ENCODE results near the gene ST3GAL5. TPM values are rescaled to one million over a fixed set of nuclear protein-coding genes. Genes with fewer than 3 reads are reported as not detected.

Gene ST3GAL5
- total and polyA plus RNA-seq, 4 donors = 83.2 to 120 (median 108) TPM

DNA sequence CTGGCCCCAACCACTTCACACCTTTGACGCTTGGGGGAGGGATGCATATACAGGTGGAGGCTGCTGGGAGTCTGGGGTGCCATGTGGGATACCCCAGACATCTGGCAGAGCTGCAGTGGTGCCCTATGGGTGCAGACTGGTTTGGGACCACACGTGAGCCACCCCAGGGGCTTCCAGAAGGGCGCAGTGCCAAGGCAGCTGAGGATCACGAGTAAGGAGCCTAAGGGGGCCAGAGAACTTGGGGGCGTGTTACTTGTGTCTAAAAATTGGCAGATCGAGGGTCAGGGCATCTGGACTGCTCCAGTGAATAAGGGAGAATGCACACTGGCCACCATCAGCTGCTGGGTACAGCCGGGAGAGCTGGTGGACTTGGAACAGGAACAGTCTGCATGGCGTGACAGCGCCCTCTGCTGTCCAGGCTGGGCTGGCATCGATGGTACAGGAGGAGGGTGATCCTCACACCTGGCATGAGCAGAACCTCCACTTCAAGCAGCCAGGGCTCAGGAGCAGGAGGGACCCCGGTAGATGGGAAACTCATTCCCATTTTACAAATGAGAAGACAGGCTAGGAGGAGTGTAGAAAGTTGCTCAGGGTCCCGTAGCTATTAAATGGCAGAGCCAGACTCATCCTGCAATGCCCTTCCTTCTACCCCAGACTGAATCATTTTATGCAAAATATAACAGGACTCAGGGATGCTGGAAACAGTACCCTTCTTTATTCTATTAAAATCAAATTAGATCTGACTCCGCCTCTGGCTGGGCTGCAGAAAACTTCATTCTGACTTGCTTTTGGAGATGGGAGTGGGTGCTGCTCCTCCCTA lies 74.6 kb downstream of the ST3GAL5 start:
- H3K4me3 ChIP-seq (ENCODE audit: low read depth, low read length) = no peak overlapping the region
- H3K27me3 ChIP-seq (ENCODE audit: control insufficient read depth, insufficient read depth, low read length) = no peaks in the 10 kb centered on the region
- H3K27ac ChIP-seq (ENCODE audit: low read depth, low read length) = no peak overlapping the region
- H3K4me1 ChIP-seq (ENCODE audit: control insufficient read depth, insufficient read depth, low read length) = peaks cover 35% of the 10 kb centered on the region
- H3K9me3 ChIP-seq (ENCODE audit: control insufficient read depth, insufficient read depth, low read length) = no peaks in the 10 kb centered on the region
- 26% methylated on average over 10 of the region's 13 CpGs for WGBS (ENCODE audit: insufficient coverage)
- no peaks in the 10 kb centered on the region for H3K36me3 ChIP-seq (ENCODE audit: control insufficient read depth, insufficient read depth, low read length)
- peak in 5 of 6 donors; percentile 78 to 96 (median 85) for DNase-seq (ENCODE audit: low read depth in 4 of 6, low spot score in 6 of 6)

DNA sequence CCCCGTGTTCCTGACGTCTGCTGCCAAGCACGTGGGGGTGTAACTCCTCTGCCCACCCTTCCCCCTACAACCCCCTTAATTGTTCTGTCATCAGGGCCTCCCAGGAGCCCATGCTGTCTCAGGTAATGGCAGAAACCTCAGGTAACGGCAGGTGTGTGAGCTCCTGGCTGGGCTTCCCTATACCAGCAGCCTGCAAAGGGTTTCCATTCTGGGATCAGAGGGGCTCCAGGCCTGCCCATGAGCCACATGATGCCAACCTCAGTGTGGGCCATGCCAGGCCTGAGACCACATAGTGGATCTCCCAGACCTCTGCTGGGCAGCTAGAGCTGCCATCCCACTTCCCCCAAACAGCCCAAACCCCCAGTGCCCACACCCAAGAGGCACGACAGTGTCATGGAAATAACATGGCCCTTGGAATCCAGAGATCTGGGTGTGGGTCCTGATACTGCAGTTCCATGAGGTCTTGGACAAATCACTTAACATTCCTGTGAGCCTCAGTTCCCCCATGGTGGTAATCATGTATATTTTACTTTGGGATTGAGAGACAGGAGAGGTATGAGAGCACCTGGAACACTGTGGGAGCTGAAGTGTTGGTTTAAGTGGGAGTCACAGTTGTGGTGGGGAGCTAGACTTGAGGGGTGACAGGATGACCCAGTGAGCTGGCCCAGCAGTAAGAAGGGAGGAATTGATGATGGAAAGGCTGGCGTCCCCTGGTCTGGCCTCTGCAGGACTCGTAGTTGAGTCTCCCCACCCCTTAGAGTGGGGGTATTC lies 75.4 kb downstream of the ST3GAL5 start:
- Histone ChIP-seq H3K36me3 (ENCODE audit: control insufficient read depth, insufficient read depth, low read length) (no peaks in the 10 kb centered on the region), H3K4me1 (ENCODE audit: control insufficient read depth, insufficient read depth, low read length) (peaks cover 35% of the 10 kb centered on the region), H3K27me3 (ENCODE audit: control insufficient read depth, insufficient read depth, low read length) (no peaks in the 10 kb centered on the region), H3K27ac (ENCODE audit: low read depth, low read length) (no peak overlapping the region), H3K4me3 (ENCODE audit: low read depth, low read length) (no peak overlapping the region), H3K9me3 (ENCODE audit: control insufficient read depth, insufficient read depth, low read length) (no peaks in the 10 kb centered on the region)
- 77% methylated on average over 3 of the region's 7 CpGs for whole genome bisulfite sequencing (ENCODE audit: insufficient coverage)
- no peak for DNase-seq (ENCODE audit: low read depth in 4 of 6, low spot score in 6 of 6)

DNA sequence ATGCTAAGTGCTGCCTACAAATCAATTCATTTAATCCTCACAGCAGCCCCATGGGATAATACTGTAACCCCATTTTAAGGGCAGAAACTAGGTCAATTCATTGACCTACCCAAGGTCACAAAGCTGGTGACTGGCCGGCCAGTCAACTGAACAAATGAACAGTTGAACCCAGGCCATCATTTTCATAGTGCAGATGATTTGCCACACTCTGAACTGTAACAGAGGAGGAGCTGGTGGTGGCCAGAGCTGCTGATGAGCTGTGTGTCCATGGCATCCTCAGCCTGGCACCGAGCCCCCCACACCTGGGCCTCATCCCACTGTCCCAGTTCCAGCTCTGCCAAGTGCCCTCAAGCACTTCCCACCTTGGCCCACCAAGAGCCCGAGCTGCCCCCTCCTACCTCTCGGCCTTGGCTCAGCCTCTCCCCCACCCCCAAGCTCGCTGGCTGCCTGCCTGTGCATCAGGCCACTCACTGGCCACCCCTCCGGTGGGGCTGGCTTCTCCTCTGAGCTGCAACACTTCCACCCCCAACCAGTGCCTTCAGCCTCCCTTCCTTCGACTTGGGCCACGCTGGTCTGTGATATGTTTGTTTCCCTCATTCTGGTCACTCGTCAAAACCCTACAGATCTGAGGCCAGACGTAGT lies 76.6 kb downstream of the ST3GAL5 start:
- H3K27ac ChIP-seq (ENCODE audit: low read depth, low read length) = no peak overlapping the region
- no peaks in the 10 kb centered on the region for H3K36me3 ChIP-seq (ENCODE audit: control insufficient read depth, insufficient read depth, low read length)
- H3K27me3 ChIP-seq (ENCODE audit: control insufficient read depth, insufficient read depth, low read length) = no peaks in the 10 kb centered on the region
- DNase-seq (ENCODE audit: low read depth in 4 of 6, low spot score in 6 of 6) = no peak
- 61% methylated on average over 6 of the region's 10 CpGs for WGBS (ENCODE audit: insufficient coverage)
- no peak overlapping the region for H3K4me3 ChIP-seq (ENCODE audit: low read depth, low read length)
- H3K4me1 ChIP-seq (ENCODE audit: control insufficient read depth, insufficient read depth, low read length) = peaks cover 35% of the 10 kb centered on the region
- H3K9me3 ChIP-seq (ENCODE audit: control insufficient read depth, insufficient read depth, low read length) = no peaks in the 10 kb centered on the region

DNA sequence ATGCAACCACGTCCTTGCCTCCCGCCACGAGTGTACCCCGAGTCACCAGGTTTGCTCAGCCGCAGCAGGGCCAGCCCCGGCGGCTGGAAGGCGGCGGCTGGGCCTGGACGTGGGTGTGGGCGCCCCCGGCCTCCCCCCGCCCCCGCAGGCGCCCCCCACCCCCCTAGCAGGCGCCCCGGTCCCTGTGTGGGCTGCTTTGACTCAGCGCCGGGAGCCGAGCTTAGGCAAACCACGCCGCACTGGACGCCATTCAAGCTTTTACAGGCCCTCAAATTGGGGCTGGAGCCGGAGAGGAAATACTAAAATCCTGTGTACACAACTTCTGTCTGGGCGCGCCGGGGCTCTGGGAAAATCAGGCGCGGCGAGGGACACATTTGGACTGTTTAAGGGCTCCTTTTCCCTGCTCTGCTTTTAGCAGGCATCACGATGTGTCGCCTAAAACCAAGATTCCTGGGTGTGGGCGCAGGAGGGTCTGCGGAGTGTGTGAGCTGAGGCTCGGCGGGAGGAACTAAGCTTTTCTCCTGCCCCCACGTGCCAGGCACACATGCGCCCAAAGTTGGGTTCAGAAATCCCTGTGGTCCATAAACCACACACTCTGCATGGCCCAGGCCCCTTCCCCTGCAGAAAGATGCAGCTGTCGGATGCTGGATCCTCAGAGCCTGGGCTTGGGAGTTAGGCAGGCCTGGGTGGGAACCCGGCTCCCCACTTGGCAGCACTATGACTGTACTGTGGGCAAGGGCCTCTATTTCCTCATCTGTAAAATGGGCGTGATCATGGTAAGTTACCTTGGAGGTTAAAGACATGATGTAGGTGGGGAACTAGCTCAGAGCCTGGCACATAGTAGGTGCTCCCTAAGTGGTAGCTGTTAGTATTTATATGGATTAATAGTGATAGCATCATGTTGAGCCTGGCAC lies 77.4 kb downstream of the ST3GAL5 start:
- no peaks in the 10 kb centered on the region for H3K36me3 ChIP-seq (ENCODE audit: control insufficient read depth, insufficient read depth, low read length)
- H3K27me3 ChIP-seq (ENCODE audit: control insufficient read depth, insufficient read depth, low read length) = no peaks in the 10 kb centered on the region
- no peak overlapping the region for H3K4me3 ChIP-seq (ENCODE audit: low read depth, low read length)
- no peak overlapping the region for H3K27ac ChIP-seq (ENCODE audit: low read depth, low read length)
- WGBS (ENCODE audit: insufficient coverage) = 53% methylated on average over 21 of the region's 41 CpGs
- H3K9me3 ChIP-seq (ENCODE audit: control insufficient read depth, insufficient read depth, low read length) = no peaks in the 10 kb centered on the region
- peaks cover 35% of the 10 kb centered on the region for H3K4me1 ChIP-seq (ENCODE audit: control insufficient read depth, insufficient read depth, low read length)
- peak in 1 of 6 donors; percentile 59 for DNase-seq (ENCODE audit: low read depth in 4 of 6, low spot score in 6 of 6)

DNA sequence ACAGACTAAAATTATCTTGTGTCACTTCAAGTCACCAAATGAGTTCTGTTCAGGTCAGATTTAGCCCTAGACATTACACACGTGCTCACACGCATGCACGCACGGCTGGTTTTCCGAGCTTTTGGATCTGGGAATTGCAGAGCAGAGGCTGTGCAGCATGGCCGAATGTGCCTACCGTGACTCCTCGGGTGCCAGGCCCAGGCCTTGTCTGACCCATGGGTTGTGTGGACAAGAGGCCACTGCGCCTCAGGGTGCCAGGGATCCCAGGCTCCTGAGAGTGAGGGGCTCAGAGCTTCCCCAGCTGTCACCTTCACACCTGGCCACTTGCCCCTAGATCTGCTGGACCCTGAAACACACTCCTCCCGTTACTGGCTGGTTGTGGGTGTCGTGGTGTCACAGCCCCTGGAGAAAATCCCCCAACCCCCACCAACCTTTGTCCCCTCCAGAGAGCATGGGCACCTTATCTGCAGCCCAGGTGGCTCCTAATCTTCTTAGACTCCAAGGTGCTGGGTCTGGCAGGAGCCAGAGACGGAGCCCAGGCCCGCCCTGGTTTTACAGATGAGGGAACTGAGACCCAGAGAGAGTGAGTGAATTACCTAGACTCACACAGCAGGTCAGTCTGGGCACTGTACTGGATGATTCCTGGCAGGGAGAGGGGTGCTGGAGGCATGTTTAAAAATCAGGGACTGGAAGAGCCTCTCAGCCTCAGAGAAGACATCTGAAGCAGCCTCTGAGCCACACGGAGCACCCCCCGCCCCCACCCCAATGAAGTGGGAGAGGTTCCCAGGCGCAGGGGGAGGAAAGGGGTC lies 78.2 kb downstream of the ST3GAL5 start:
- Histone ChIP-seq H3K27ac (ENCODE audit: low read depth, low read length) (no peak overlapping the region), H3K9me3 (ENCODE audit: control insufficient read depth, insufficient read depth, low read length) (no peaks in the 10 kb centered on the region), H3K4me1 (ENCODE audit: control insufficient read depth, insufficient read depth, low read length) (peaks cover 35% of the 10 kb centered on the region), H3K36me3 (ENCODE audit: control insufficient read depth, insufficient read depth, low read length) (no peaks in the 10 kb centered on the region), H3K27me3 (ENCODE audit: control insufficient read depth, insufficient read depth, low read length) (no peaks in the 10 kb centered on the region), H3K4me3 (ENCODE audit: low read depth, low read length) (no peak overlapping the region)
- WGBS (ENCODE audit: insufficient coverage) = 90% methylated on average over 15 of the region's 16 CpGs
- DNase-seq (ENCODE audit: low read depth in 4 of 6, low spot score in 6 of 6) = no peak

DNA sequence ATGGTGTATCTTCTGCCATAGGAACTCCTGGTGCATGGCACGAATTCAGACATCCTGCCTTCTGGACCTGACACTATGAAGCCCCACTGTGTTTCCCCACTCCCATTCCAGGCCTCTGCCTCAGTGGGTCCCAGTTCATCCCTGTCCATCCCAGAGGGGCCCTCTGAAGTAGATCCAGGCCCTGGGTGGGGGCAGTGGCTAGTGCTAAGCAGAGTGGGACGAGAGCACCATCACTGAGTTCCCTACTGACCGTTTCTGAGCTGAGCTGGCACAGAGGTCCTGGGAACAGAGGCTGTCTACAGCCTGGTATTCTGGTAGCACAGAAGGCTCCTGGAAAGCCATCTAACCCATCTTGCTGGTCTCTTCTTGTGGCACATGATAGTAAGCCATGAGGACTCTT lies 81.0 kb downstream of the ST3GAL5 start:
- Histone ChIP-seq H3K4me3 (ENCODE audit: low read depth, low read length) (no peak overlapping the region), H3K36me3 (ENCODE audit: control insufficient read depth, insufficient read depth, low read length) (no peaks in the 10 kb centered on the region), H3K4me1 (ENCODE audit: control insufficient read depth, insufficient read depth, low read length) (peaks cover 19% of the 10 kb centered on the region), H3K9me3 (ENCODE audit: control insufficient read depth, insufficient read depth, low read length) (no peaks in the 10 kb centered on the region), H3K27me3 (ENCODE audit: control insufficient read depth, insufficient read depth, low read length) (no peaks in the 10 kb centered on the region), H3K27ac (ENCODE audit: low read depth, low read length) (no peak overlapping the region)
- no peak for DNase-seq (ENCODE audit: low read depth in 4 of 6, low spot score in 6 of 6)
- 94% methylated on average over 3 of the region's 3 CpGs for WGBS (ENCODE audit: insufficient coverage)

DNA sequence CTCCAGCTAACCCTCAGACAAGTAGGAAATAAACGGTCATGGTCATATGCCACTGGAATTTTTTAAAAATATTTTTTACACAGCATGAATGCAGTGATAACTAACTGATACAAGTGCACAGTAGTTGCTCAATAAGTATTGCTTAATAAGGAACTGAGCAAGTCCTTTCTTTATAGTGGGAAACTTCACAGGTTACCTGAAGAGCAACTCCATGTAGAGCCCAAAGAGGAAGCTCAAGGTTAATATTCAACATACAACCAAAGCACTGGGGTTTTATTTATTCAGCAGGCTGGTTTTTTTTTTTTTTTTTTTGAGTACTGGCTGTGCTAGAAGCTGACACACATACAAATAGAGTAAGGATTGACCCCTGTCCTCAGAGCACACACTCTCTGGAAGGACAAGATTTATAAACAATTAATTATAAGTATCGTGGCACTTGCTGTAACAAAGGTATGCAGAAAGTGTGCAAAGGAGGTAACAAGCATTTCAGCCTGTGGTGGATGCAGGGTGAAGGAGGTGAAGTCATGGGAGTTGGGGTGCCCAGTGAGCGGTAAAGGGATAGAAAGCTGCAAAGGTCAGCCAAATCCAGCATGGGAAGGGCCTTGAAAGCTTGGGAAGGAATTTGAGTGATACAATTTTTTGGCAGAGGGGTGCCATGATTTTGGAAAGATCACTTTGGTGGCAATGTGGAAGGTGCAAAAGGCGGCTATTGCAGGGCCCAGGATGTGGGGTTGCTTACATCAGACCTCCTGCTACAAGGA lies 82.3 kb downstream of the ST3GAL5 start:
- DNase-seq (ENCODE audit: low read depth in 4 of 6, low spot score in 6 of 6) = no peak
- H3K4me1 ChIP-seq (ENCODE audit: control insufficient read depth, insufficient read depth, low read length) = peaks cover 12% of the 10 kb centered on the region
- no peaks in the 10 kb centered on the region for H3K27me3 ChIP-seq (ENCODE audit: control insufficient read depth, insufficient read depth, low read length)
- H3K36me3 ChIP-seq (ENCODE audit: control insufficient read depth, insufficient read depth, low read length) = no peaks in the 10 kb centered on the region
- no peak overlapping the region for H3K27ac ChIP-seq (ENCODE audit: low read depth, low read length)
- no peaks in the 10 kb centered on the region for H3K9me3 ChIP-seq (ENCODE audit: control insufficient read depth, insufficient read depth, low read length)
- 93% methylated on average over 3 of the region's 4 CpGs for WGBS (ENCODE audit: insufficient coverage)
- no peak overlapping the region for H3K4me3 ChIP-seq (ENCODE audit: low read depth, low read length)

DNA sequence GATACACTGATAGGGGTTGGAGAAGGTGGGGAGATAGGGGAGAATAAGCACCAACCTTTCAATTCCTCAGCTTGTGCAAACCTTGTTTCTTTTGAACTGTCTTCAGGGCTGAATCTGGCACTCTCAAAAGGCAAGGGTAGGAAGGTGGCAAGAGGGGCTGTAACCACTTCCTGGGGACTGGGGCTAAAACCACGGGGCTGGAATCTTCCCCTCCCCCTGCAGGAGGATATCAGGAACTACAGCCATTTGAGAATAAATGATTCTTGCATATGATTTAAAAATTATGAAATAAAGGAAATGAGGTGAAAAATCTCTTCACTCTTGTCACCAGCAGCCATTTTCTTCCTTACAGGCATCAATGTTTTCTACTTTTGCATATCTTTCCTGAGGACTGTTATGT lies 84.2 kb downstream of the ST3GAL5 start:
- Histone ChIP-seq H3K9me3 (ENCODE audit: control insufficient read depth, insufficient read depth, low read length) (no peaks in the 10 kb centered on the region), H3K4me3 (ENCODE audit: low read depth, low read length) (no peak overlapping the region), H3K4me1 (ENCODE audit: control insufficient read depth, insufficient read depth, low read length) (peaks cover 2% of the 10 kb centered on the region), H3K27ac (ENCODE audit: low read depth, low read length) (no peak overlapping the region), H3K36me3 (ENCODE audit: control insufficient read depth, insufficient read depth, low read length) (no peaks in the 10 kb centered on the region), H3K27me3 (ENCODE audit: control insufficient read depth, insufficient read depth, low read length) (no peaks in the 10 kb centered on the region)
- no CpG with 5 or more reads among the region's 1 CpG for WGBS (ENCODE audit: insufficient coverage)
- DNase-seq (ENCODE audit: low read depth in 4 of 6, low spot score in 6 of 6) = no peak
